HEK293T (cell line): ENCODE results near the gene DEFB131A.
"Not testable (repeated sequence)": the region's sequence is repeated elsewhere in the genome, so short reads cannot be mapped to it uniquely, and the experiment has no call there.

Experiments used
- ARNT ChIP-seq: fragments of 450-650 bp; IDR thresholded peaks from 2 replicates; pipeline ENCODE4 v1.6.1; 2017; ENCODE audit warnings: mild to moderate bottlenecking
- CTBP1 ChIP-seq: fragments of 450-650 bp; IDR thresholded peaks from 2 replicates; pipeline ENCODE4 v1.6.1; 2016; ENCODE audit warnings: borderline replicate concordance
- ELF4 ChIP-seq: fragments of 450-650 bp; IDR thresholded peaks from 2 replicates; pipeline ENCODE4 v1.6.1; 2017; ENCODE audit warnings: antibody characterized with exemption
- FOXA1 ChIP-seq: fragments of 450-650 bp; IDR thresholded peaks from 2 replicates; pipeline ENCODE4 v1.6.1; 2016; ENCODE audit warnings: mild to moderate bottlenecking
- FOXK2 ChIP-seq: fragments of 450-650 bp; IDR thresholded peaks from 2 replicates; pipeline ENCODE4 v1.6.1; 2016; ENCODE audit warnings: mild to moderate bottlenecking
- FOXM1 ChIP-seq: fragments of 450-650 bp; IDR thresholded peaks from 2 replicates; pipeline ENCODE4 v1.6.1; 2017; ENCODE audit warnings: mild to moderate bottlenecking, borderline replicate concordance
- L3MBTL2 ChIP-seq: fragments of 450-650 bp; conservative IDR thresholded peaks from 2 replicates; pipeline ENCODE4 v1.6.1; 2016; ENCODE audit warnings: mild to moderate bottlenecking
- LEF1 ChIP-seq: fragments of 450-650 bp; IDR thresholded peaks from 2 replicates; pipeline ENCODE4 v1.6.1; 2017; ENCODE audit warnings: mild to moderate bottlenecking, borderline replicate concordance
- NFRKB ChIP-seq: fragments of 450-650 bp; IDR thresholded peaks from 2 replicates; pipeline ENCODE4 v1.6.1; 2016; ENCODE audit warnings: mild to moderate bottlenecking, moderate library complexity
- PKNOX1 ChIP-seq: fragments of 450-650 bp; IDR thresholded peaks from 2 replicates; pipeline ENCODE4 v1.6.1; 2016
- SP1 ChIP-seq: fragments of 450-650 bp; IDR thresholded peaks from 2 replicates; pipeline ENCODE4 v1.6.1; 2017
- SUZ12 ChIP-seq: fragments of 450-650 bp; IDR thresholded peaks from 2 replicates; pipeline ENCODE4 v1.6.1; 2016; ENCODE audit warnings: mild to moderate bottlenecking
- TARDBP ChIP-seq: fragments of 450-650 bp; IDR thresholded peaks from 2 replicates; pipeline ENCODE4 v1.6.1; 2016
- ZNF384 ChIP-seq: fragments of 450-650 bp; IDR thresholded peaks from 2 replicates; pipeline ENCODE4 v1.6.1; 2016

GRCh38 chr4:9482871-9483270 lies 38.7 kb downstream of the DEFB131A start:
- not testable (repeated sequence) for TF ChIP-seq CTBP1, SUZ12, SP1, LEF1, ZNF384, FOXA1, FOXM1, TARDBP, ELF4, NFRKB, PKNOX1, FOXK2, ARNT, L3MBTL2
